HepG2 (cell line): Measurements from ENCODE around the gene TNFAIP8L1. TPM values are rescaled to one million over a fixed set of nuclear protein-coding genes. Genes with fewer than 3 reads are reported as not detected.

Experiments
- CEBPG ChIP-seq: IDR thresholded peaks from 2 replicates; pipeline ENCODE4 v1.6.1; 2016
- HOMEZ ChIP-seq: IDR thresholded peaks from 2 replicates; pipeline ENCODE4 v1.6.1; 2016; ENCODE audit warnings: low read depth
- HOXA3 ChIP-seq: sonication (generic); formaldehyde crosslinking; IDR thresholded peaks from 2 replicates; pipeline ENCODE4 v1.5.0; 2020; ENCODE audit warnings: missing genetic modification reagents
- JARID2 ChIP-seq: sonication (generic); formaldehyde crosslinking; IDR thresholded peaks from 2 replicates; pipeline ENCODE4 v1.8.1; 2023; ENCODE audit warnings: missing genetic modification reagents, inconsistent platforms; ENCODE audit not compliant: insufficient replicate concordance
- KLF13 ChIP-seq: sonication (generic); formaldehyde crosslinking; IDR thresholded peaks from 2 replicates; pipeline ENCODE4 v1.4.0; 2020; ENCODE audit warnings: mild to moderate bottlenecking, missing genetic modification reagents
- MAX ChIP-seq: IDR thresholded peaks from 2 replicates; pipeline ENCODE4 v1.6.1; 2012; ENCODE audit warnings: inconsistent platforms
- MIXL1 ChIP-seq: IDR thresholded peaks from 2 replicates; pipeline ENCODE4 v1.6.1; 2016
- NFATC3 ChIP-seq: sonication (generic); formaldehyde crosslinking; IDR thresholded peaks from 2 replicates; pipeline ENCODE4 v1.5.1; 2020; ENCODE audit warnings: mild to moderate bottlenecking, missing genetic modification reagents
- PITX1 ChIP-seq: sonication (generic); formaldehyde crosslinking; IDR thresholded peaks from 2 replicates; pipeline ENCODE4 v1.5.1; 2020; ENCODE audit warnings: mild to moderate bottlenecking, missing genetic modification reagents
- REXO4 ChIP-seq: sonication (generic); formaldehyde crosslinking; IDR thresholded peaks from 2 replicates; pipeline ENCODE4 v1.8.0; 2022; ENCODE audit warnings: missing genetic modification reagents, mild to moderate bottlenecking, borderline replicate concordance
- ZFAT ChIP-seq: sonication (generic); formaldehyde crosslinking; conservative IDR thresholded peaks from 2 replicates; pipeline ENCODE4 v1.8.1; 2023; ENCODE audit warnings: missing genetic modification reagents, inconsistent platforms
- ZFP37 ChIP-seq: sonication (generic); formaldehyde crosslinking; IDR thresholded peaks from 2 replicates; pipeline ENCODE4 v1.4.0; 2020; ENCODE audit warnings: missing genetic modification reagents, borderline replicate concordance
- ZKSCAN1 ChIP-seq: fragments of 150-350 bp; IDR thresholded peaks from 2 replicates; pipeline ENCODE4 v1.6.1; 2014; ENCODE audit warnings: low read length
- ZNF558 ChIP-seq: sonication (generic); formaldehyde crosslinking; IDR thresholded peaks from 2 replicates; pipeline ENCODE4 v1.9.0; 2022; ENCODE audit warnings: mild to moderate bottlenecking, missing genetic modification reagents, borderline replicate concordance
- ZNF607 ChIP-seq: sonication (generic); formaldehyde crosslinking; IDR thresholded peaks from 2 replicates; pipeline ENCODE4 v1.5.1; 2020; ENCODE audit warnings: missing genetic modification reagents, mild to moderate bottlenecking, borderline replicate concordance
- ZNF614 ChIP-seq: IDR thresholded peaks from 2 replicates; pipeline ENCODE4 v1.6.1; 2018; ENCODE audit warnings: missing biosample characterization, missing genetic modification reagents, inconsistent platforms, borderline replicate concordance
- polyA plus RNA-seq, 8 experiments: library from polyadenylated mRNA; depleted of rRNA in 3 of 8; stranded (reverse) in 7 of 8; unstranded in 1 of 8; fragments of >200 nt; fragmentation: Illumina TruSeq in 4 of 8; extraction: Trizol in 4 of 8; gene quantifications; 2 replicates each; pipeline versions ENCODE4 v1.2.1 to v1.2.3, GENCODE V29; 2011 to 2016; ENCODE audit warnings: low read depth in 4 of 8, missing spikeins in 1 of 8, mixed read lengths in 1 of 8; ENCODE audit not compliant: insufficient read depth in 1 of 8
- total RNA-seq, 5 experiments: library from RNA; depleted of rRNA; stranded (reverse); fragments of >200 nt; fragmentation: Illumina TruSeq; extraction: Trizol; gene quantifications; 2 replicates each; pipeline ENCODE4 v1.2.3, GENCODE V29; 2016; ENCODE audit warnings: low read depth in 1 of 5
- TF ChIP-seq, protein P1 (sequence below): sonication (generic); formaldehyde crosslinking; IDR thresholded peaks from 2 replicates; pipeline ENCODE4 v1.4.0; 2020; ENCODE audit warnings: missing genetic modification reagents, borderline replicate concordance
- TF ChIP-seq, protein P2 (sequence below): sonication (generic); formaldehyde crosslinking; IDR thresholded peaks from 2 replicates; pipeline ENCODE4 v1.4.0; 2020; ENCODE audit warnings: missing genetic modification reagents
- TF ChIP-seq, protein P3 (sequence below), 2 experiments: IDR thresholded peaks; 2 replicates each; pipeline ENCODE4 v1.6.1; 2011 to 2012; ENCODE audit warnings: low read length in 2 of 2, borderline replicate concordance in 1 of 2, low read depth in 1 of 2, mild to moderate bottlenecking in 1 of 2, moderate library complexity in 1 of 2

The TNFAIP8L1 gene
- total and polyA plus RNA-seq, 2 of the 13 experiments (the other 11 are each of a cell fraction or from before 2014, with no cell fraction given), result 13.4 to 21.4 TPM

DNA sequence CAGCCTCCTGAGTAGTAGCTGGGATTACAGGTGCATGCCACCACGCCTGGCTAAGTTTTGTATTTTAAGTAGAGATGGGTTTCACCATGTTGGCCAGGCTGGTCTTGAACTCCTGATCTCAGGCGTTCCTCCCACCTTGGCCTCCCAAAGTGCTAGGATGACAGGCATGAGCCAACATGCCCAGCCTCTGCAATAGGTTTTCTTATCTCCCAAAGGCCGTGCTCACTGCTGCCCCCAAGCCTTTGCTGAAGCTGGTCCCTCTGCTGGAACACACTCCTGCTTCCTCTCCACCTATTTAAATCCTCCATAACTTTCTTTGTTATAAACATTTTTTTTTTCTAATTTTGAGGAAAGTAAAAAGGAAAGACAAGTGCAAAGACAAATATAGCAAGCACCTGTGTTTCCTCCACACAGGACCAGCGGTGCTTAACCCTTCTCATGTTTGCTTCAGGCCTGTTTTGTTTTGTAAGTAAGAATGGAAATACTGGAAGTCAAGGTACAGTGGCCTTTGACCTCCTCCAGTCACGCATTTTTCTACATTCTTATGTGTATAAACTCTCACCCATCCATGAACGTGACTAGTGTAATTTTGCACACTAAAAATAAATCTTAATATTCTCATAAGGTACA lies 14.5 kb upstream of the TNFAIP8L1 start (continued):
- TF ChIP-seq REXO4 (CRISPR knock-in tag), result no peak
- peak; percentile 59 for TF ChIP-seq CEBPG (CRISPR knock-in tag)
- no peak for TF ChIP-seq ZNF607 (CRISPR knock-in tag)
- no peak for TF ChIP-seq JARID2 (CRISPR knock-in tag)
- TF ChIP-seq, protein P1, sequence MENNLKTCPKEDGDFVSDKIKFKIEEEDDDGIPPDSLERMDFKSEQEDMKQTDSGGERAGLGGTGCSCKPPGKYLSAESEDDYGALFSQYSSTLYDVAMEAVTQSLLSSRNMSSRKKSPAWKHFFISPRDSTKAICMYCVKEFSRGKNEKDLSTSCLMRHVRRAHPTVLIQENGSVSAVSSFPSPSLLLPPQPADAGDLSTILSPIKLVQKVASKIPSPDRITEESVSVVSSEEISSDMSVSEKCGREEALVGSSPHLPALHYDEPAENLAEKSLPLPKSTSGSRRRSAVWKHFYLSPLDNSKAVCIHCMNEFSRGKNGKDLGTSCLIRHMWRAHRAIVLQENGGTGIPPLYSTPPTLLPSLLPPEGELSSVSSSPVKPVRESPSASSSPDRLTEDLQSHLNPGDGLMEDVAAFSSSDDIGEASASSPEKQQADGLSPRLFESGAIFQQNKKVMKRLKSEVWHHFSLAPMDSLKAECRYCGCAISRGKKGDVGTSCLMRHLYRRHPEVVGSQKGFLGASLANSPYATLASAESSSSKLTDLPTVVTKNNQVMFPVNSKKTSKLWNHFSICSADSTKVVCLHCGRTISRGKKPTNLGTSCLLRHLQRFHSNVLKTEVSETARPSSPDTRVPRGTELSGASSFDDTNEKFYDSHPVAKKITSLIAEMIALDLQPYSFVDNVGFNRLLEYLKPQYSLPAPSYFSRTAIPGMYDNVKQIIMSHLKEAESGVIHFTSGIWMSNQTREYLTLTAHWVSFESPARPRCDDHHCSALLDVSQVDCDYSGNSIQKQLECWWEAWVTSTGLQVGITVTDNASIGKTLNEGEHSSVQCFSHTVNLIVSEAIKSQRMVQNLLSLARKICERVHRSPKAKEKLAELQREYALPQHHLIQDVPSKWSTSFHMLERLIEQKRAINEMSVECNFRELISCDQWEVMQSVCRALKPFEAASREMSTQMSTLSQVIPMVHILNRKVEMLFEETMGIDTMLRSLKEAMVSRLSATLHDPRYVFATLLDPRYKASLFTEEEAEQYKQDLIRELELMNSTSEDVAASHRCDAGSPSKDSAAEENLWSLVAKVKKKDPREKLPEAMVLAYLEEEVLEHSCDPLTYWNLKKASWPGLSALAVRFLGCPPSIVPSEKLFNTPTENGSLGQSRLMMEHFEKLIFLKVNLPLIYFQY (CRISPR knock-in tag), result no peak
- 0 out of 2 replicates have a peak, but pooled peaks have one; percentile 17 for TF ChIP-seq HOXA3
- TF ChIP-seq NFATC3, result no peak
- no peak for TF ChIP-seq ZFAT
- TF ChIP-seq, protein P2, sequence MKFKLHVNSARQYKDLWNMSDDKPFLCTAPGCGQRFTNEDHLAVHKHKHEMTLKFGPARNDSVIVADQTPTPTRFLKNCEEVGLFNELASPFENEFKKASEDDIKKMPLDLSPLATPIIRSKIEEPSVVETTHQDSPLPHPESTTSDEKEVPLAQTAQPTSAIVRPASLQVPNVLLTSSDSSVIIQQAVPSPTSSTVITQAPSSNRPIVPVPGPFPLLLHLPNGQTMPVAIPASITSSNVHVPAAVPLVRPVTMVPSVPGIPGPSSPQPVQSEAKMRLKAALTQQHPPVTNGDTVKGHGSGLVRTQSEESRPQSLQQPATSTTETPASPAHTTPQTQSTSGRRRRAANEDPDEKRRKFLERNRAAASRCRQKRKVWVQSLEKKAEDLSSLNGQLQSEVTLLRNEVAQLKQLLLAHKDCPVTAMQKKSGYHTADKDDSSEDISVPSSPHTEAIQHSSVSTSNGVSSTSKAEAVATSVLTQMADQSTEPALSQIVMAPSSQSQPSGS, result peak; percentile 29; the same call in 1 of the 2 replicates
- TF ChIP-seq PITX1 (CRISPR knock-in tag), result peak; percentile 47; the same call in 1 of the 2 replicates
- peak; percentile 63; the same call in 1 of the 2 replicates for TF ChIP-seq ZNF614 (CRISPR knock-in tag)
- TF ChIP-seq ZNF558 (CRISPR knock-in tag), result no peak
- no peak for TF ChIP-seq ZFP37 (CRISPR knock-in tag)
- TF ChIP-seq KLF13 (CRISPR knock-in tag), result no peak
- TF ChIP-seq, protein P3, sequence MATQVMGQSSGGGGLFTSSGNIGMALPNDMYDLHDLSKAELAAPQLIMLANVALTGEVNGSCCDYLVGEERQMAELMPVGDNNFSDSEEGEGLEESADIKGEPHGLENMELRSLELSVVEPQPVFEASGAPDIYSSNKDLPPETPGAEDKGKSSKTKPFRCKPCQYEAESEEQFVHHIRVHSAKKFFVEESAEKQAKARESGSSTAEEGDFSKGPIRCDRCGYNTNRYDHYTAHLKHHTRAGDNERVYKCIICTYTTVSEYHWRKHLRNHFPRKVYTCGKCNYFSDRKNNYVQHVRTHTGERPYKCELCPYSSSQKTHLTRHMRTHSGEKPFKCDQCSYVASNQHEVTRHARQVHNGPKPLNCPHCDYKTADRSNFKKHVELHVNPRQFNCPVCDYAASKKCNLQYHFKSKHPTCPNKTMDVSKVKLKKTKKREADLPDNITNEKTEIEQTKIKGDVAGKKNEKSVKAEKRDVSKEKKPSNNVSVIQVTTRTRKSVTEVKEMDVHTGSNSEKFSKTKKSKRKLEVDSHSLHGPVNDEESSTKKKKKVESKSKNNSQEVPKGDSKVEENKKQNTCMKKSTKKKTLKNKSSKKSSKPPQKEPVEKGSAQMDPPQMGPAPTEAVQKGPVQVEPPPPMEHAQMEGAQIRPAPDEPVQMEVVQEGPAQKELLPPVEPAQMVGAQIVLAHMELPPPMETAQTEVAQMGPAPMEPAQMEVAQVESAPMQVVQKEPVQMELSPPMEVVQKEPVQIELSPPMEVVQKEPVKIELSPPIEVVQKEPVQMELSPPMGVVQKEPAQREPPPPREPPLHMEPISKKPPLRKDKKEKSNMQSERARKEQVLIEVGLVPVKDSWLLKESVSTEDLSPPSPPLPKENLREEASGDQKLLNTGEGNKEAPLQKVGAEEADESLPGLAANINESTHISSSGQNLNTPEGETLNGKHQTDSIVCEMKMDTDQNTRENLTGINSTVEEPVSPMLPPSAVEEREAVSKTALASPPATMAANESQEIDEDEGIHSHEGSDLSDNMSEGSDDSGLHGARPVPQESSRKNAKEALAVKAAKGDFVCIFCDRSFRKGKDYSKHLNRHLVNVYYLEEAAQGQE (IDR thresholded peaks at IDR 0.05; ENCODE audit: borderline replicate concordance in 1 of 2, low read depth in 1 of 2, low read length in 2 of 2), result no peak
- no peak for TF ChIP-seq ZKSCAN1
- no peak for TF ChIP-seq MIXL1 (CRISPR knock-in tag)
- TF ChIP-seq HOMEZ (CRISPR knock-in tag), result 0 out of 2 replicates have a peak, but pooled peaks have one; percentile 50
- peak; percentile 33; the same call in 1 of the 2 replicates for TF ChIP-seq MAX
